Fibroblast of upper back skin (primary cell): ENCODE results near the gene SLC16A7.
"Not testable (repeated sequence)": the region's sequence is repeated elsewhere in the genome, so short reads cannot be mapped to it uniquely, and the experiment has no call there.

Experiments
- DNase-seq: peaks from one replicate; pipeline ENCODE4 v3.0.0-alpha.2; 2013

Gene SLC16A7

GRCh38 chr12:59595883-59596540 is at the start of gene SLC16A7:
SLC16A7 (plus strand) TSS chr12:59596029; CDS start chr12:59704802, 108,773 bp downstream.
- peak; percentile 96 for DNase-seq

- no peak for DNase-seq
Observed at GRCh38 chr12:59548930-59549329, 46.9 kb upstream of the SLC16A7 start.

GRCh38 chr12:59559696-59560095 is 36.1 kb upstream of the SLC16A7 start:
- DNase-seq, result no peak

- DNase-seq, result peak; percentile 21
Observed at GRCh38 chr12:59570145-59570544, 25.7 kb upstream of the SLC16A7 start.

- no peak for DNase-seq
Observed at GRCh38 chr12:59574406-59574805, 21.4 kb upstream of the SLC16A7 start.

GRCh38 chr12:59575826-59576225 is 20.0 kb upstream of the SLC16A7 start:
- no peak for DNase-seq

GRCh38 chr12:59578254-59578653 is 17.6 kb upstream of the SLC16A7 start:
- DNase-seq, result no peak

GRCh38 chr12:59579631-59580030 is 16.2 kb upstream of the SLC16A7 start:
- DNase-seq, result no peak

- no peak for DNase-seq
Observed at GRCh38 chr12:59580050-59580449, 15.8 kb upstream of the SLC16A7 start.

- no peak for DNase-seq
Observed at GRCh38 chr12:59583003-59583712, 12.7 kb upstream of the SLC16A7 start.

GRCh38 chr12:59587710-59588109 is 8.1 kb upstream of the SLC16A7 start:
- no peak for DNase-seq

- DNase-seq, result peak; percentile 67
Observed at GRCh38 chr12:59593761-59594160, 2.1 kb upstream of the SLC16A7 start.

- no peak for DNase-seq
Observed at GRCh38 chr12:59594943-59595500, 807 bp upstream of the SLC16A7 start.

- no peak for DNase-seq
Observed at GRCh38 chr12:59595565-59595882, 305 bp upstream of the SLC16A7 start.

GRCh38 chr12:59597385-59597781 is 1.6 kb downstream of the SLC16A7 start:
- DNase-seq, result peak; percentile 95

- peak; percentile 8 for DNase-seq
Observed at GRCh38 chr12:59600171-59600570, 4.3 kb downstream of the SLC16A7 start.

- DNase-seq, result no peak
Observed at GRCh38 chr12:59603754-59604153, 7.9 kb downstream of the SLC16A7 start.

- DNase-seq, result not testable (repeated sequence)
Observed at GRCh38 chr12:59612823-59613434, 17.1 kb downstream of the SLC16A7 start.

GRCh38 chr12:59615392-59616165 is 19.8 kb downstream of the SLC16A7 start:
- no peak for DNase-seq

- DNase-seq, result no peak
Observed at GRCh38 chr12:59619461-59620240, 23.8 kb downstream of the SLC16A7 start.

GRCh38 chr12:59620326-59620725 is 24.5 kb downstream of the SLC16A7 start:
- DNase-seq, result no peak

- DNase-seq, result no peak
Observed at GRCh38 chr12:59624732-59625460, 29.1 kb downstream of the SLC16A7 start.
